B cell (primary cell): ENCODE data around the gene USP22. TPM values are rescaled to one million over a fixed set of nuclear protein-coding genes. Genes with fewer than 3 reads are reported as not detected.

Experiments
- ATAC-seq: fragments of 200-7000 bp; cut with Tn5 transposase; one replicate; pipeline ENCODE4 v1.10.0; 2021; ENCODE audit warnings: low read depth, mild to moderate bottlenecking, moderate number of reproducible peaks, moderate library complexity
- CTCF ChIA-PET: fragments of 350-600 bp; sonication (Branson Sonifier 250); formaldehyde crosslinking; loops from one replicate; lab custom pipeline; 2021; ENCODE audit warnings: antibody characterized with exemption, inconsistent platforms; lab: Charles Lee
- POLR2A ChIA-PET: fragments of 350-600 bp; sonication (Branson Sonifier 250); formaldehyde crosslinking; loops from one replicate; lab custom pipeline; 2021; ENCODE audit warnings: antibody characterized with exemption; lab: Charles Lee
- DNase-seq: peaks from one replicate; pipeline ENCODE4 v3.0.0; 2013
- H2AFZ ChIP-seq: 2 replicates; pipeline ENCODE4 v1.6.1; 2012; ENCODE audit warnings: mild to moderate bottlenecking, low read depth, low read length; ENCODE audit not compliant: insufficient read depth, poor library complexity, severe bottlenecking
- H3K27ac ChIP-seq, 2 donors: 1 replicate in 1 of 2; 2 replicates in 1 of 2; pipeline ENCODE4 v1.5.1; 2012 to 2013; ENCODE audit warnings: low read length in 2 of 2, mild to moderate bottlenecking in 2 of 2, moderate library complexity in 1 of 2
- H3K27me3 ChIP-seq, 4 experiments: fragments of 200-600 bp in 1 of 4; sonication (generic) in 1 of 4; replicated peaks in 1 of 4; 1 replicate in 2 of 4; 2 replicates in 2 of 4; pipeline versions ENCODE4 v1.6.1 to v1.7.0; 2013 to 2016; ENCODE audit warnings: low read length in 3 of 4, mild to moderate bottlenecking in 2 of 4, mixed read lengths in 1 of 4, moderate library complexity in 1 of 4; ENCODE audit not compliant: insufficient read depth in 4 of 4, control insufficient read depth in 3 of 4; ENCODE audit errors: control extremely low read depth in 1 of 4
- H3K36me3 ChIP-seq, 2 experiments: replicated peaks in 1 of 2; 1 replicate in 1 of 2; 2 replicates in 1 of 2; pipeline versions ENCODE4 v1.6.1 to v1.7.1; 2013; ENCODE audit warnings: low read length in 1 of 2; ENCODE audit not compliant: insufficient read depth in 2 of 2, control insufficient read depth in 1 of 2; ENCODE audit errors: control extremely low read depth in 1 of 2, extremely low read depth in 1 of 2
- H3K4me1 ChIP-seq, 2 donors: fragments of 200-600 bp in 1 of 2; sonication (generic) in 1 of 2; 1 replicate in 1 of 2; 2 replicates in 1 of 2; pipeline versions ENCODE4 v1.5.1 to v1.6.1; 2013 to 2017; ENCODE audit warnings: low read length in 2 of 2; ENCODE audit not compliant: control insufficient read depth in 2 of 2, insufficient read depth in 2 of 2
- H3K4me2 ChIP-seq: replicated peaks from 2 replicates; pipeline ENCODE3; 2012; ENCODE audit warnings: mild to moderate bottlenecking, low read depth, low read length; ENCODE audit not compliant: poor library complexity, severe bottlenecking
- H3K4me3 ChIP-seq, 5 experiments: fragments of 200-600 bp in 1 of 5; sonication (generic) in 1 of 5; 1 replicate in 3 of 5; 2 replicates in 2 of 5; pipeline versions ENCODE4 v1.5.1 to v1.7.0; 2011 to 2016; ENCODE audit warnings: low read length in 4 of 5, mild to moderate bottlenecking in 4 of 5, low read depth in 2 of 5, control low read depth in 1 of 5, moderate library complexity in 1 of 5; ENCODE audit not compliant: insufficient read depth in 1 of 5; ENCODE audit errors: control extremely low read depth in 1 of 5, extremely low read depth in 1 of 5
- H3K79me2 ChIP-seq: fragments of 200-600 bp; sonication (generic); one replicate; pipeline ENCODE4 v1.6.0; 2016; ENCODE audit warnings: low read length; ENCODE audit not compliant: control insufficient read depth, insufficient read depth
- H3K9ac ChIP-seq: fragments of 200-600 bp; sonication (generic); 2 replicates; pipeline ENCODE4 v1.6.1; 2017; ENCODE audit warnings: mild to moderate bottlenecking, low read length, moderate library complexity
- H3K9me3 ChIP-seq, 3 donors: one replicate each; pipeline versions ENCODE4 v1.6.1 to v1.7.1; 2013; ENCODE audit warnings: low read length in 2 of 3; ENCODE audit not compliant: control insufficient read depth in 2 of 3, insufficient read depth in 1 of 3; ENCODE audit errors: control extremely low read depth in 1 of 3
- H4K20me1 ChIP-seq: 2 replicates; pipeline ENCODE4 v1.6.0; 2012; ENCODE audit warnings: mild to moderate bottlenecking, low read length; ENCODE audit not compliant: insufficient read depth, control insufficient read depth, poor library complexity, severe bottlenecking
- H3K27ac Mint-ChIP-seq: one replicate; pipeline ENCODE4 v1.8.0; 2021; ENCODE audit warnings: mixed read lengths
- H3K27me3 Mint-ChIP-seq: one replicate; pipeline ENCODE4 v1.8.0; 2021; ENCODE audit warnings: mixed read lengths
- H3K4me1 Mint-ChIP-seq: one replicate; pipeline ENCODE4 v1.8.0; 2021; ENCODE audit warnings: mixed read lengths
- H3K4me3 Mint-ChIP-seq: one replicate; pipeline ENCODE4 v1.8.0; 2021; ENCODE audit warnings: mixed read lengths
- H3K9me3 Mint-ChIP-seq: one replicate; pipeline ENCODE4 v1.8.0; 2022; ENCODE audit warnings: mixed read lengths; ENCODE audit not compliant: insufficient read depth
- CTCF ChIP-seq: fragments of 200-600 bp; IDR thresholded peaks from one replicate; pipeline ENCODE4 v1.8.0; 2022; ENCODE audit warnings: antibody characterized with exemption, mild to moderate bottlenecking
- EZH2 ChIP-seq: IDR thresholded peaks from 2 replicates; pipeline ENCODE4 v1.6.1; 2012; ENCODE audit warnings: borderline replicate concordance, low read depth, mild to moderate bottlenecking, moderate library complexity, low read length; ENCODE audit not compliant: insufficient read depth, poor library complexity, severe bottlenecking
- WGBS: methylation state at CpG from one replicate; pipeline ENCODE4 v1.1.5; 2013; ENCODE audit warnings: missing lambda C conversion rate; ENCODE audit not compliant: insufficient coverage; 5-methylcytosine and 5-hydroxymethylcytosine counted together
- intact Hi-C: fragments of 100-400 bp; cut with micrococcal nuclease; formaldehyde crosslinking; loops from one replicate; pipeline ENCODE4 v1.10.0; 2022
- polyA plus RNA-seq: library from polyadenylated mRNA; depleted of rRNA; stranded (reverse); fragments of >200 nt; gene quantifications from 2 replicates; pipeline ENCODE4 v1.2.3, GENCODE V29; 2012
- total RNA-seq, 2 donors: library from RNA; stranded (reverse); fragments of 120-200 nt in 1 of 2; gene quantifications; 1 replicate in 1 of 2; 2 replicates in 1 of 2; pipeline versions ENCODE4 v1.2.3 to v1.2.4, GENCODE V29; 2013 to 2022

USP22 gene
- total and polyA plus RNA-seq, 2 donors (not counting 1 experiment from before 2014, with no cell fraction given), result 74.3 to 167 TPM

GRCh38 chr17:21077281-21077680 is 34.5 kb upstream of the USP22 start:
- DNase-seq, result no peak
- Histone ChIP-seq H3K9me3 (peaks cover 0 to under 1% (median 0%) of the 10 kb centered on the region in 3 donors), H3K4me1 (no peaks in the 10 kb centered on the region), H3K27me3 (no peaks in the 10 kb centered on the region), H2AFZ (no peak overlapping the region), H3K79me2 (no peaks in the 10 kb centered on the region), H4K20me1 (no peaks in the 10 kb centered on the region), H3K27ac (no peak overlapping the region), H3K9ac (no peak overlapping the region), H3K4me3 (no peak overlapping the region), H3K36me3 (no peaks in the 10 kb centered on the region), H3K4me2 (no peak overlapping the region)
- intact Hi-C loops, result no loop called here
- TF ChIP-seq EZH2, result no peak
- no peak for TF ChIP-seq CTCF
- 100% methylated on average over 2 of the region's 2 CpGs for WGBS
- H3K27ac Mint-ChIP-seq, result no peak overlapping the region
- H3K27me3 Mint-ChIP-seq, result peaks cover 6% of the 10 kb centered on the region
- POLR2A ChIA-PET, result no interaction called here
- no peak for ATAC-seq
- no peaks in the 10 kb centered on the region for H3K9me3 Mint-ChIP-seq
- CTCF ChIA-PET, result interaction anchor here (1.9 kb wide), 1 partner anchor 34 kb away, joined by 5 read pairs; the partner anchor contains the start of gene USP22
- no peak overlapping the region for H3K4me3 Mint-ChIP-seq
- H3K4me1 Mint-ChIP-seq, result no peaks in the 10 kb centered on the region

GRCh38 chr17:21076242-21076641 is 33.4 kb upstream of the USP22 start:
- POLR2A ChIA-PET, result no interaction called here
- Histone ChIP-seq H3K4me3 (no peak overlapping the region), H2AFZ (no peak overlapping the region), H3K9ac (no peak overlapping the region), H3K27me3 (no peaks in the 10 kb centered on the region), H3K36me3 (no peaks in the 10 kb centered on the region), H3K79me2 (no peaks in the 10 kb centered on the region), H4K20me1 (no peaks in the 10 kb centered on the region), H3K9me3 (no peaks in the 10 kb centered on the region), H3K4me2 (no peak overlapping the region), H3K4me1 (no peaks in the 10 kb centered on the region), H3K27ac (no peak overlapping the region)
- ATAC-seq, result no peak
- no peak overlapping the region for H3K4me3 Mint-ChIP-seq
- peaks cover 6% of the 10 kb centered on the region for H3K27me3 Mint-ChIP-seq
- no CpG with 5 or more reads among the region's 3 CpGs for WGBS
- intact Hi-C loops, result no loop called here
- DNase-seq, result no peak
- no peaks in the 10 kb centered on the region for H3K4me1 Mint-ChIP-seq
- no peak for TF ChIP-seq EZH2
- TF ChIP-seq CTCF, result no peak
- no peaks in the 10 kb centered on the region for H3K9me3 Mint-ChIP-seq
- CTCF ChIA-PET, result no interaction called here
- no peak overlapping the region for H3K27ac Mint-ChIP-seq
